ENCODE measurements around the gene EDEM2.

- TF ChIP-seq CTCF (IDR thresholded peaks at IDR 0.05) (no peak), EP300 (IDR thresholded peaks at IDR 0.05) (no peak), POLR2A (IDR thresholded peaks at IDR 0.05) (no peak)
These were observed 25.3 kb upstream of the EDEM2 start for GRCh38 chr20:35172434-35172806.

Data from ovary (tissue), 3 donors.